CD4-positive, alpha-beta T cell treated with Interleukin-15 for 1 hour (primary cell): ENCODE results near the gene IRF9.

Experiments used
- DNase-seq: peaks from one replicate; pipeline ENCODE4 v3.0.0-alpha.2; 2020

IRF9 gene, protein sequence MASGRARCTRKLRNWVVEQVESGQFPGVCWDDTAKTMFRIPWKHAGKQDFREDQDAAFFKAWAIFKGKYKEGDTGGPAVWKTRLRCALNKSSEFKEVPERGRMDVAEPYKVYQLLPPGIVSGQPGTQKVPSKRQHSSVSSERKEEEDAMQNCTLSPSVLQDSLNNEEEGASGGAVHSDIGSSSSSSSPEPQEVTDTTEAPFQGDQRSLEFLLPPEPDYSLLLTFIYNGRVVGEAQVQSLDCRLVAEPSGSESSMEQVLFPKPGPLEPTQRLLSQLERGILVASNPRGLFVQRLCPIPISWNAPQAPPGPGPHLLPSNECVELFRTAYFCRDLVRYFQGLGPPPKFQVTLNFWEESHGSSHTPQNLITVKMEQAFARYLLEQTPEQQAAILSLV

DNA sequence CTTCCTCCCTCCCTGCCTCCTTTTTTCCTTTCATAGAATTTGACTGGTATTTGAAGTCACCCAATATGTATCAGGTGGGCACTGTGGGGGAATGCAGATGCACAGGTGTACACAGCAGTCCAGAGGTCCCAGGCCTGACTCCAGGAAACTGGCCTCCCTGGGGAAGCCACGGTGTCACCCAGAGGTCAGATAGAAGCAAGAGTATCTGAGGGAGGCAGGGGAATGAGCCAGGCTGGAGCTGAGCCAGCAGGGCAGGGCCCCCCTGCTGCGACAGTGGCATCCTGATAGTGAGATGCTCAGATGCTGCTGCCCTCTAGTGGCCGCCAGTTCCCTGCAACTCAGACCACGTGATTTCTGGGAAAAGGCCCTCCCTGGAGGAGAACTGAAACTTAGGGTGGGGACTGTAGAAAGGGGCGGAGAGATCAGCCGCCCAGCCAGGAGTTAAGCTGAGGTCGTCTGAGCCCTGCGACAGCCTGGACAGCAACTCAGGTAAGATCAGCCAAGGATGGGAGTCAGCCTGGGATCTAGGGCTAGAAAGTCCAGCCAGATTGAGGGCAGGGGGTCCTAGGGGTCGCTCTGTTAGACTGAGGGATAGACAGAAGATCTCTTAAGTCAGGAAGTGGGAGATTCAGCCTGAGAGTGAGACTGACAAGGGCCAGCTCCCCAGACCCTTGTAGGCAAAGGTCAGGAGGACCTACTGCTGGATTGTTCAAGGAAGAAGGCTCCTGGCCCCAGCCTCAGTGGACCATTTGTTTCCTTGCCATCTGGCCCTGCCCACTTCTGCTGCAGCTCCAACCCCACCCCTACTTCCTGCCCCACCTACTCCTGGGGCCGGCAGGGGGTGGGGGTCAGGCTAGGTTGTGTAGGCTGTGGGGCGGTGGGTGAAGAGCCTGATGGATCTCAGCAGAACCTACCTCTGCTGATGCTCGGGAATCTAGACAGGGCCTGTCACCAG, at the start of gene IRF9:
Gene IRF9, plus strand, starts transcription at position 416 of the 955 bp plus-strand sequence. CDS start 880 bp downstream, outside the sequence.
- DNase-seq: peak; percentile 95

DNA sequence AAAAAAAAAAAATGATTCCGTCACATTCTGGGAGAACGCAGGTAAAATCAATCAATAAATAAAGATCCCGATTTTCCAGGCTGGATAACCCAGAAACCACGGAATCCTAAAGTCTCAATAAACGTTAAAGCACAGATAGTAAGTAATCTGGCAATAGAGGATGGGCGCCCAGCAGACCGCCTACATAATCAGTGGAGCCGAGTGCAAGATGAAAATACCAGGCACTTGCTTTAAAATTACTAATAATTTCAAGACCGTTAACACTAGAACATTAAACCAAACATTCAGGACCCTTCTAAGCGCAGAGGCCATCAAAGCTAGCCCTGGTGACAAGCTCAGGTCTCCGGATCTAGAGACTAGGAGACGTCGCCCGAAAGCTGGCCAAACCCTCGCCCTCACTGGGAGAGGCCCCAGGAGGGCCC, 47.7 kb upstream of the IRF9 start:
- no peak for DNase-seq

DNA sequence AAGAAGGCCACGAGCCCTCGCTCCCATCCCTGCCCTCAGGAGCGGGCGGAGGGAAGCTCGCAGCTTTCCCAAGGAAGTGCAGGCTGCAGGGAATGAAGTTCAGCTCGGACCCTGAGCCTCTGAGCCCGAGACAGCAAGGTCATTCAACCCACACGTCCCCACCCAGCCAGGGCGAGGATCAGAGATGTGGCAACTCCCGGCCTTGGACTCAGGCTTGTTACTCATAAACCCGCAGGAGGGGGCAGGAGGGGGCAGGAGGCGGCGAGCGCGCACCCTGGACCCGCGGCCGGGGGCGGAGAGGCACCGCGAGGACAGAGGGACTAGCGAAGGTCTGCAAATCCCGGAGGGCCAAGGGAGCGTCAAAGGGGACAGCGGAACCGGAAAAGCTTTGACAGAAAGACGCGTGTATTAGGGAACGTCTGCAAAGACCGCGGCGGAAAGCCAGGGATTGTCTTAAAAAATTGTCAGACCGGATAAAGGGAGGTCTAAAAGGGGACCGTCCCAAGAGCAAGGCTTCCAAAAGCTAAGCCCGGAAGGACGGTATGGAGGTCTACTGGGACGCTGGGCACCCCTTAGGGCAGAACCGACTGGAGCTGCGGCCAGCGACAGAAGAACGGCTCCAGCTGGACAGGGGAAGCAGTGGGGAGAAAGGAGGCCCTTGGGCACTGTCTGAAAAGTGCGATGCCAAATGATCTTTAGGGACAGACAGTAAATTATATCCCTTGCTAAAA, 47.1 kb upstream of the IRF9 start:
- DNase-seq: peak; percentile 83

DNA sequence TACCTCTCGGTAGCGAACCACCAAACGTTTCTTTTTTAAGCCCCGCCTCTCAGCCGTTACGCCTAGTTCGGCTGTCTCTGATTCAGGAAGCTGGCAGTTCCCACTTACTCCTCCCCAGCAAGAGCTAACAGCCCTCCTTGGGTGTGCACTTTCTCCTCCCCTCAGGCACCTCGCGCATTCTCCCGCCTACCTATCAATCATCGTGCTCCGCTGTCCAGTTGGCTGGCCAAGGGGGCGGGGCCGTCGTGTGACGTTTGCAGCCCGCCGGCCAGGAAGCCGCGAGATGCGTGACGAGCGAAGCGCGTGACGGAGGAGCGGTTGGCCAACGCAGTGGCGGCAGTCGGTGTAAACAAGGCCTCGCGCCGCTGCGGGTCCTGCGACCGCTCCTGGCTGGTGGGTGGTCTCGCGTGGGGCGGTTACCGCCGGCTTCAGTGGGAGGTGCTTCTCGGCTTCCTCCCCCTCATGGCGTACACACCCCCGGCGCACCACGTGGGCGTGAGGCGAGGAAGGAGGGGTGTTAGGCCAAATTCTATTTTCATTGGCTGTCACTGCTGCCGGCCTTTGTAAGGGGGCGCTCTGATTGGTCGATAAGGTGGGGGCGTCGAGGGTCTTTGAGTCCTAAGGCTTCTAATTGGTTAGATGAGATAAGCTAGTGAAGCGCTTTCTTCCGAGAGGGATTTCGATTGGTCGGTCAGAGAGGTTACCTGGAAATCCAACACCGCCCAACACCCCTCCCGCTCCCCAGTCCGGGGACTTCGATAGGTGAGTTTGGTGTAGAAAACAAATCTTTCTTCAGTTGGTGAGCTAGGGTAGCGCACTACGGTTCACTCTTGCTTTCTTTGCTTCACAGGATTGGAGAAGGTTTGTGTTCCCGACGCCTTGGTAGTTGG, 46.3 kb upstream of the IRF9 start, which contains the start of the genes DCAF11 and NRL:
Gene DCAF11, plus strand, starts transcription at position 246 of the 890 bp plus-strand sequence. CDS start 818 bp downstream, outside the sequence.
Gene NRL, minus strand, starts transcription at position 418 of the 890 bp plus-strand sequence. CDS start 32,101 bp downstream, outside the sequence.
- peak; percentile 100 for DNase-seq

DNA sequence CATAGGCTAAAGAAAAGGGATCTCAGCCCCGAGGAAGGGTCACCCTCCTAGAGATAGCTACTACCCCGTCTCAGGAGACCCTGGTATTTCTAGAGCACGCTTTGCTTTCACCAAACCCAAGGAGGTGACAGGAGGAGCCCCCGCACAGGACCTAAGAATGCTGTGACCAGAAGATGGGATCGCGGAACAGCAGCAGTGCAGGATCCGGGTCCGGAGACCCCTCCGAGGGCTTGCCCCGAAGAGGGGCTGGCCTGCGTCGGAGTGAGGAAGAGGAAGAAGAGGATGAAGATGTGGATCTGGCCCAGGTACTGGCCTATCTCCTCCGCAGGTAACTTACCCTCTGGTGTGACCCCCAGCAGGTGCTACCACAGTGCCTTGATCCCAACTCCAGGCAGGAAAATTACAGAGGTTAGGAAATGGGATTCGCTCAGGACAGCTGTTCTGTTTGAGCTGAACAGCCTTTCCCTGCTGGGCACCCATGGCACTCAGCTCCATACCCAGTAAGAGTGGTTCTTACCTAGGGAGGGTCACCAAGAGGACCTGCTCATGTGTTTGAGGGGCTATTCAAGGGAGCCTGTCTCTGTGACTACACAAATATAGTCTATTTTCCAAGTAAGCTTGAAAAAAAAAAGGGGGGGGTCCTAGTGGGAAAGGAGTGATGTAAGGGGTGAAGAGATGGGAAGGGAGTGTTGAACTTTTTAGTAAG, 45.5 kb upstream of the IRF9 start:
- DNase-seq: no peak

DNA sequence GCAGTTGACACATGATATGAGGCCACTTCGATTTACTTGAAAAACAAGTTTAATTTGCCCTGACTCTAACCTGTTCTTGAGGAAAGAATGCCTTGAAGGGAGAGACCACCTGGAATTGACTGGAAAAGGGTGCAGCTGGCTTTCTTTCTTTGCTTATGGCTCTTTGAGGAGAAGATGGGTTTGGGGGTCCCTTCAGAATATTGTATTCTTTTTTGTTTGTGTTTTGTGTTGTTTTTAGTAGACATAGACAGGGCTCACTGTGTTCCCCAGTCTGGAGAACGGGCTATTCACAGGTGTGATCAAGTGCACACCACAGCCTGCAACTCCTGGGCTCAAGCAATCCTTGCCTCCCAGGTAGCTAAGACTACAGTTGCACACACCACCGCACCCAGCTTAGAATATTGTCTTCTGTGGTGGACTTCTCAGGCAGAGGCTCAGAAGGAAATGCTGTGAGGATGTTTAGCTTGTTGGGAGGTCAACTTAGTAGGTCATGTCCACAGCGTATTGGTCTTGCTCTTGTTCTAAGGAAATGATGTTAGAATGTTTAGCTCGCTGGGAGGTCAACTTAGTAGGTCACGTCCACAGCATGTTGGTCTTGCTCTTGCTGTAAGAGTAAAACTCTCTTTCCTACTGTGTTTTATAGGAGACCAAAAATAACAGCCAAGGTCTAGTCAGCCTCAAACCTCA, 44.8 kb upstream of the IRF9 start:
- DNase-seq: no peak

DNA sequence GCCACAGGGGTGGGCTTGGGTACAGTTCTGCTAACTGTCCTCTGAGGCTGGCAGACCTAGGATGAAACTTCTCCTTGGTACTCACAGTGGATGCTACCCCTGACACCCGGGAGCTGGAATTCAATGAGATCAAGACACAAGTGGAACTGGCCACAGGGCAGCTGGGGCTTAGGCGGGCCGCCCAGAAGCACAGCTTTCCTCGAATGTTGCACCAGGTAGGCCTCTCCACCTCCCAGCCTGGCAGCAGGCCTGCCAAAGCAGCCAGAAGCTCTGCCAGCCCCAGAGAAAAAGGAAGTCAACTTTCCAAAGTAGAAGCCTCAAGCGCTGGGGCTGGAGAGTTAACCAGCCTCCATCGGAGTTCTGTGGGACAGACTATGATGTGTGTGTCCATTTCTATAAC, 43.9 kb upstream of the IRF9 start:
- no peak for DNase-seq

DNA sequence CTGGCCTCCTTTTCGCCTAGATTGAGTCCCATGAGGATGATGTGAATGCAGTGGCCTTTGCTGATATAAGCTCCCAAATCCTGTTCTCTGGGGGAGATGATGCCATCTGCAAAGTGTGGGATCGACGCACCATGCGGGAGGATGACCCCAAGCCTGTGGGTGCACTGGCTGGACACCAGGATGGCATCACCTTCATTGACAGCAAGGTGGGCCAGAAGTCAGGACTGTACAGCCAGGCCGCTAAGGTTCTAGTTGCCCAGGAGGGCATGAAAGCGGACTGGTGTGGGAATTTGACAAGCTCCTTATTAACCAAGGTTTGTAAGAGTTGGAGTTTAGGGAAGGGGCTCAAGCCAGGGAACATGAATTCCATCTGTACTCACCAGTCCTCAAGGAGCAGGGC, 41.4 kb upstream of the IRF9 start:
- no peak for DNase-seq

DNA sequence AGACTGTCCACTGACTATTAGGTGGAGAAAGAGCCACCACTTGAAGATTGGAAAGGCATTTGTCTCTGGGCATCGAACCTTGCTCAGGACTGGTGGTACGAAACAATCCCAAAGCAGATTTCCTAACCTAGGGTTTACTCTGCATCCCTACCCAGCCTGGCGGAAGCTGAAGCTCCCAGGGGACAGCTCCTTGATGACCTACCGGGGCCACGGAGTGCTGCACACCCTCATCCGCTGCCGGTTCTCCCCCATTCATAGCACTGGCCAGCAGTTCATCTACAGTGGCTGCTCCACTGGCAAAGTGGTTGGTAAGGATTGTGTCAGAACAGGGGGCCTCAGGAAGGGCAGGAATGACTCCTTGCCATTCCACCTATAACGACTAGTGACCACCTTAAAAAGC, 39.9 kb upstream of the IRF9 start:
- no peak for DNase-seq

DNA sequence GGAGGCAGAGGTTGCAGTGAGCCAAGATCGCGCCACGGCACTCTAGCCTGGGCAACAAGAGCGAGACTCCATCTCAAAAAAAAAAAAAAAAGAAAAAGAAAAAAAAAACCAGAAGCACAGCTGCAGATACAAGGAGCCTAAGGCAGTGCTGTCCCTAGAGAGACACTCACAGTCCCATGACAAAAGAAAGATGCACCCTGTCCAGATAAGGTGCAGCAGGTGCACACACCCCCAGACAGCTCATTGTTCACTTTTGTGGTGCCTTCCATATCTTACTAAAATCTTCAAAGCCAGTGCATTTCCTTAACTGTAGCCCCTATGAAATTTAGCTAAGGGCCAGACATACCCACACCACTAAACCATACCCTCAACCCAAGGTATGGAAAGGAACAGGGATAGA, 38.6 kb upstream of the IRF9 start:
- DNase-seq: no peak

DNA sequence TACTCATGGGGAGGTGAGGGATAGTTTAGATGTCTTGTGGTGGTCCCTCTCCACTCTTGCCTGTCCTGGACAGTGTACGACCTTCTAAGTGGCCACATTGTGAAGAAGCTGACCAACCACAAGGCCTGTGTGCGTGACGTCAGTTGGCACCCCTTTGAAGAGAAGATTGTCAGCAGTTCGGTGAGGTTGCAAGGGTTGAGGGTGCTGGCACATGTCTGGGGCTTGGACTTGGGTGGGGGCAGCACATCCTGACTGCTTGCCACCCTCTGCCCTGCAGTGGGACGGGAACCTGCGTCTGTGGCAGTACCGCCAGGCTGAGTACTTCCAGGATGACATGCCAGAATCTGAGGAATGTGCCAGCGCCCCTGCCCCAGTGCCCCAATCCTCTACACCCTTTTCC, 38.2 kb upstream of the IRF9 start:
- DNase-seq: no peak

DNA sequence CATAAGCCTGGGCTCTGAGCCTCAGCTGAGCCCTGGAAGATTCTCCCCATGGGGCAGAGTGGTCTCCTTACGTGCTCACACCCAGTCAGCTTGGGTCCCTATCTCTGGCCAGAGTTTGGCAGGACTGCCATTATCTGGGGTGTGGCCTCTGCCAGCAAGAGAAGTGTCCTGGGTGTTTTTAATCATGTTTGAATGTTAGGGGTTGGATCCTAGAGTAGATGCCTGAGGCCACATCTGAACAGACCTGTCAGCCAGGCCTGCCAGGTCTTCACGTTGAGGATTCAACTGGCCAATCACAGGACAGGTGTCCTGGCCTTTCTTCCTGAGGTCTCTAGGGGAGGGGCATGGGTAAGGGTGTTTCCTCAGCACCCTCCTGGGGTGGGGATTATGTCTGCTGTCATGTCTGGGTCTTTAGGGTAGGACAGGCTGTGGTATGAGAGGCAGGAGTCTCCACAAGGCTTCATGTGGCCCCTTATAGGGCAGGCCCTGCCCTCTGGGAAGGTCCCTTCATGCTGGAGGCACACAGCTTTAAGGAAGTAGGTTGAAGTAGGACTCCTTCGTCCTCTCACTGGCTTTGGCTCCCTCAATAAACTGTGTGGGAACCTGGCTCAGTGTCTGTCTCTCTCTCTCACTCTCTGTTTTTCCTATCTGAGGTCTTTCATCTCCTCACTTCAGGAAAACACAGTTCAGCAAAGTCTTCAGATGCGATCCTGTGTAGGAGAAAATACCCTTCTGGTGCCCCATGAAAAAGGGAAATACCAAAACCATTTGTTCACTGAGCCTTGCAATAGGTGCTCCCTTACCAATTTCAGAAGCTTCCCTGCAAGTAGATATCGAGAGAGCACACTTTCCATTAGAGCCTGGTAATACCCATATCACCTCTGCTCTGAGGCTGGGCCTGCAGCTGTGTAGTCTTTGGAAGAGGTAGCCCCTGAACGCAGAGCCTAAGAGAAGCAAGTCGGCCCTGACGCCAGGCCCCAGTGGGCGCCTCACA, 37.3 kb upstream of the IRF9 start:
- DNase-seq: peak; percentile 20

DNA sequence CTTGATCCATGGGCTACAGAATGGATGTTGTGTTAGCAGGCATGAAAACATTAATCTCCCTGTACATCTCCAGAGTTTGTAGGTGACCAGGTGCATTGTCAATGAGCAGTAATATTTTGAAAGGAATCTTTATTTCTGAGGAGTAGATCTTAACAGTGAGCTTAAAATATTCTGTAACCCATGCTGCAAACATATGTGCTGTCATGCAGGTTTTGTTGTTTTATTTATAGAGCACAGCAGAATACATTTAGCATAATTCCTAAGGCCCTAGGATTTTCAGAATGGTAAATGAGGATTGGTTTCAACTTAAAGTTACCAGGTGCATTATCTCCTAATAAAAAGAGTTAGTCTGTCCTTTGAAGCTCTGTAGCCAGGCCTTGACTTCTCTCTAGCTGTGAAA, 34.1 kb upstream of the IRF9 start:
- DNase-seq: no peak

DNA sequence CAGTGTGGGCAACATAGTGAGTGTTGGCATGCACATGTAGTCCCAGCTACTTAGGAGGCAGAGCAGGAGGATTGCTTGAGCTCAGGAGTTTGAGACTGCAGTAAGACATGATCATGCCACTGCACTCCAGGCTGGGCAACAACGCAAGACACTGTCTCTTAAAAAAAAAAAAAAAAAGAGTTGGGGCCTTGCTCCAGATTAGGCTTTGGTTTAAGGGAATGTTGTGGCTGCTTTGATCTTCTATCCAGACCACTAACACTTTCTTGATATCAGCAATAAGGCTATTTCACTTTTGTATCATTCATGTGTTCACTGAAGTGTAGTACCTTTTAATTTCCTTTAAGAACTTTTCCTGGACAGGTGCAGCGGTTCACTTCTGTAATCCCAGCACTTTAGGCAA, 33.4 kb upstream of the IRF9 start:
- no peak for DNase-seq

DNA sequence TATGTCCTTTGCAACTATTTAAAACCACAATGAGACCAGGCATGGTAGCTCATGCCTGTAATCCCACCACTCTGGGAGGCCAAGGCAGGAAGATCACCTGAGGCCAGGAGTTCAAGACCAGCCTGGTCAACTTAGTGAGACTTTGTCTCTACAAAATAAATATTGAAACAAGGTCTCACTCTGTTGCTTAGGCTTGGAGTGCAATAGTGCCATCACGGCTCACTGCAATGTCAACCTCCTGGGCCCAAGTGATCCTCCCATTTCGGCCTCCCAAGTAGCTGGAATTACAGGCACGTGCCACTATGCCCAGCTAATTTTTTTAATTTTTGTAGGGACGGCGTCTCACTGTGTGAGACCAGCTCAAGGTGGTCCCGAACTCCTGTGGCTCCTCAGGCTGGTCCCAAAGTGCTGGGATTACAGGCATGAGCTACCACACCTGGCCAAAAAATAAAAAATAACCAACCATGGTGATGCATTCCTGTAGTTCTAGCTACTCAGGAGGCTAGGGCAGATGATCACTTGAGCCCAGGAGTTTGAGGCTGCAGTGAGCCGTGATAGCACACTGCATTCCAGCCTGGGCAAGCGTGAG, 31.6 kb upstream of the IRF9 start:
- DNase-seq: no peak

DNA sequence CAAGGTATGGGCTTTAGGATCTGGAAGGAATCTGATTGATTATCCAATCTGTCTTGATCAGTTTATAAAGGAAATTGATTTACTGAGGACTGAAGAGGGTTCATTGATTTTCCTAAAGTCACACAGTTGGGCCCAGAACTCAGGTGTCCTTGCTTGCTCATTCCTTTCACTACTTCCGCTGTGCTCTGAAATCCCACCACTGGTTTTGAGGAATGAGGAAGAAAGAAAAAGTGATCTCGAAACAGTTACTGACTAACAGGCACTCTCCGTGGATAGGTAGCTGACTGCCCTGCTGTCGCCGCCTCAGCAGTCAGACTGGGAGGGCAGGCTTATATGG, 30.7 kb upstream of the IRF9 start, which contains the start of gene FITM1:
Gene FITM1, plus strand, starts transcription at position 280 of the 337 bp plus-strand sequence. CDS start 905 bp downstream, outside the sequence.
- no peak for DNase-seq

DNA sequence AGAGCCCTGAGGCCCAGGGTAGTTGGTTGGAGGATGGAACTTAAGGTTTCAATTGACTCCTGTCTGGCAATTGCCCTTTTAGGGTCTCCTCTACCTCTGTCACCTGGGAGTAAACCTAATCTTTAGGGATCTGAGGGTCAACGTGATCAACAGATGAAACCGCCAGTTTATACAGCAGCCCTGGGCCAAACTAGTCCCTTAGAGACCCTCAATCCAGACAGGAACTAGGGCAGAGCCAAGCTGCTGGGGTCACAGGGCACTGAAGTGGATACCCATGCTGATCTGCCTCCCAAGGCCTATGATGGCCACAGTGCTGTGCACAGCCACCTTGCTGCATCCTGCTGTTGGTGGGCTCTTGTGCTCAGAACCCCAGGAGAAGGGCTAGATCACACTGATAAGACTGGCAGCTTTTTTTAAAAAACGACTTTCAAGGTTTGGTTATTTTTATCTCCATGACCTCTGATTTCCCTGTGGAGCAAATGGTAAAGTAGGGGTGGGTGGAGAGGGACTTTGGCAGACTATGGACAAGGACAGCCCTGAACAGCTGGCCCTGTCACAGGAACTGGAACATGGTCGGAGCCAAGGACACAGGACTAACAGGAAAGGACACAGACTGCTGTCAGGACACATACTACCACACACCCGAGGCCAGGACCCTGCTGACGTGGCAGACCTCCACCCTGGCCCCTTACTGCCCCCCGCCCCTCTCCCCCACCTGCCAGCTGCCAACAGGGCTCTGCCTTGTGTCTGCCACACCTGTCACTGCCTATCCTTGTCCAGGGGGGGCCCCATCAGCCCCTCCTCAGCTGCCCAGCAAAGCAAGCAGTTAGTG, 30.1 kb upstream of the IRF9 start:
- DNase-seq: no peak

DNA sequence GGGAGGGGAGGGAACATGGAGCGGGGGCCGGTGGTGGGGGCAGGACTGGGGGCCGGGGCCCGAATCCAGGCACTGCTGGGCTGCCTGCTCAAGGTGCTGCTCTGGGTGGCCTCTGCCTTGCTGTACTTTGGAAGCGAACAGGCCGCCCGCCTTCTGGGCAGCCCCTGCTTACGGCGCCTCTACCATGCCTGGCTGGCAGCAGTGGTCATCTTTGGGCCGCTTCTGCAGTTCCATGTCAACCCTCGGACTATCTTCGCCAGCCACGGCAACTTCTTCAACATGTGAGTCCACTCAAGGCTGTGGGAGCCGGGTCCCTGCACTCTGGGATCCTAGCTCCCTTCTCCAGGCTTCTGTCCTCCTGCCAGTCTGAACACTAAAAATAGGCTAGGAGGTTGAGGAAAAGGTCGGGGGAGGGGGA, 29.5 kb upstream of the IRF9 start:
- DNase-seq: no peak
